Measurements from ENCODE around the gene CHN2. TPM values are rescaled to one million over a fixed set of nuclear protein-coding genes. Genes with fewer than 3 reads are reported as not detected.

Gene CHN2
- total RNA-seq, 1 experiment from 2014 or later, result 18.8 TPM

DNA sequence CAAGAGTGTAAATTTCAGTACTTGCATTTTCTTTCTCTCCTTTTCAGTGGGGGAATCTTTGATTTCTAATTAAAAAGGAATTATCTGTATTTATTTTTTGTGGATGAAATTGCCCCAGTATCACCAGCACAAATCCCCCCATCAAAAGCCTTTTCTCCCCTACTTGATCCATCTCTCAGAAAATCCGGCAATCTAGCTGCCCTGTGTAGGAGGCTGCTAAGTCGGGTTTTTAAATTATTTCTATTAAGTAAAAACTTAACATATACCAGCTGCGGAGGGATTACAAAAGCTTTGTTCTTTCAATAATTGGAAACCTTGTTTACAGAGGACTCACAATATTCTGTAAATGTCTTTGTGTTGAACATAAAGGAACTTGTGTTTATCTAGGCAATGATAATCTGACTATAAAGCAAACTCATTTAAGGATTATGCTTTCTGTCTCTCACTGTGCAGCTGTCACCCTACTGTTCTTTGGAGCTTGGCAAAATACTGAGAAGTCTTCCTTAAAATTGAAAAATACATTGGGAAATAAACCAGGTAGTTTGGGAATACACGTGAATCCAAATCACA, 191.7 kb downstream of the CHN2 start:
- ChIA-PET POLR2A (no interaction called here), CTCF (no interaction called here)
- H3K27ac Mint-ChIP-seq (ENCODE audit: unreplicated experiment), result no peak overlapping the region
- TF ChIP-seq, protein P1, sequence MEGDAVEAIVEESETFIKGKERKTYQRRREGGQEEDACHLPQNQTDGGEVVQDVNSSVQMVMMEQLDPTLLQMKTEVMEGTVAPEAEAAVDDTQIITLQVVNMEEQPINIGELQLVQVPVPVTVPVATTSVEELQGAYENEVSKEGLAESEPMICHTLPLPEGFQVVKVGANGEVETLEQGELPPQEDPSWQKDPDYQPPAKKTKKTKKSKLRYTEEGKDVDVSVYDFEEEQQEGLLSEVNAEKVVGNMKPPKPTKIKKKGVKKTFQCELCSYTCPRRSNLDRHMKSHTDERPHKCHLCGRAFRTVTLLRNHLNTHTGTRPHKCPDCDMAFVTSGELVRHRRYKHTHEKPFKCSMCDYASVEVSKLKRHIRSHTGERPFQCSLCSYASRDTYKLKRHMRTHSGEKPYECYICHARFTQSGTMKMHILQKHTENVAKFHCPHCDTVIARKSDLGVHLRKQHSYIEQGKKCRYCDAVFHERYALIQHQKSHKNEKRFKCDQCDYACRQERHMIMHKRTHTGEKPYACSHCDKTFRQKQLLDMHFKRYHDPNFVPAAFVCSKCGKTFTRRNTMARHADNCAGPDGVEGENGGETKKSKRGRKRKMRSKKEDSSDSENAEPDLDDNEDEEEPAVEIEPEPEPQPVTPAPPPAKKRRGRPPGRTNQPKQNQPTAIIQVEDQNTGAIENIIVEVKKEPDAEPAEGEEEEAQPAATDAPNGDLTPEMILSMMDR (IDR thresholded peaks at IDR 0.05; ENCODE audit: insufficient read depth in 1 of 2, low read depth in 1 of 2, low read length in 1 of 2, severe bottlenecking in 1 of 2, unreplicated experiment in 1 of 2), result no peak
- Histone ChIP-seq H3K9me3 (no peaks in the 10 kb centered on the region), H3K4me3 (ENCODE audit: low read depth, low read length) (no peak overlapping the region), H3K27me3 (replicated peaks; ENCODE audit: control insufficient read depth, insufficient read depth, low read length) (no peaks in the 10 kb centered on the region), H3K36me3 (ENCODE audit: control insufficient read depth, insufficient read depth, low read length) (no peaks in the 10 kb centered on the region), H3K4me1 (no peaks in the 10 kb centered on the region; the same call in 1 of the 2 replicates)
- intact Hi-C loops (cut with micrococcal nuclease; ENCODE audit: unreplicated experiment), result no loop called here
- BruUV-seq (replicated peaks), result no TSS peak
- no peaks in the 10 kb centered on the region for H3K27me3 Mint-ChIP-seq (ENCODE audit: insufficient read depth, unreplicated experiment)
- H3K36me3 Mint-ChIP-seq (ENCODE audit: insufficient read depth, unreplicated experiment), result peaks cover 5% of the 10 kb centered on the region
- no peaks in the 10 kb centered on the region for H3K9me3 Mint-ChIP-seq (ENCODE audit: unreplicated experiment)
- H3K4me3 Mint-ChIP-seq (ENCODE audit: unreplicated experiment), result no peak overlapping the region
- no peak for DNase-seq
- H3K4me1 Mint-ChIP-seq (ENCODE audit: low read depth, unreplicated experiment), result peaks cover 7% of the 10 kb centered on the region

DNA sequence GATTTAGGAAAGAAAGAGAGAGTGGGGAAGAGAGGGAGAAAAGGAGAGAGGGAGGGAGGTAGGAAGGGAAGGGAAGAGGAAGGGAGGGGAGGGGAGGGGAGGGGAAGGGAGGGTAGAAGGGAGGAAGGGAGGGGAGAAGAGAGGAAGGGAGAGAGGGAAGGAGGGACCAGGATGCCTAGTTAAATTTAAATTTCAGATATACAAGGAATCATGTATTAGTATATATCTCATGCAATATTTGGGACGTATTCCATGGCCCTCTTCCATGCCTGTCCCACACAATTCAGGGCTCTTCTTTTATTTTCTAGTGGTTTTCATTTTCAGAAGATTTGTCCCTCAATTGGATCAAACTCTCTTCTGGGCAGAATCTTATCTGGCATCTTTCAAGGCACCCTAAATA, 196.7 kb downstream of the CHN2 start:
- Mint-ChIP-seq H3K36me3 (ENCODE audit: insufficient read depth, unreplicated experiment) (no peaks in the 10 kb centered on the region), H3K9me3 (ENCODE audit: unreplicated experiment) (no peaks in the 10 kb centered on the region), H3K27ac (ENCODE audit: unreplicated experiment) (no peak overlapping the region), H3K4me3 (ENCODE audit: unreplicated experiment) (no peak overlapping the region), H3K4me1 (ENCODE audit: low read depth, unreplicated experiment) (peaks cover 5% of the 10 kb centered on the region), H3K27me3 (ENCODE audit: insufficient read depth, unreplicated experiment) (no peaks in the 10 kb centered on the region)
- Histone ChIP-seq H3K27me3 (replicated peaks; ENCODE audit: control insufficient read depth, insufficient read depth, low read length) (no peaks in the 10 kb centered on the region), H3K4me3 (ENCODE audit: low read depth, low read length) (no peak overlapping the region), H3K9me3 (no peaks in the 10 kb centered on the region; the same call in 1 of the 2 replicates), H3K4me1 (no peaks in the 10 kb centered on the region; the same call in 1 of the 2 replicates), H3K36me3 (ENCODE audit: control insufficient read depth, insufficient read depth, low read length) (no peaks in the 10 kb centered on the region)
- intact Hi-C loops (cut with micrococcal nuclease; ENCODE audit: unreplicated experiment), result no loop called here
- no peak for DNase-seq
- CTCF ChIA-PET, result no interaction called here
- POLR2A ChIA-PET, result no interaction called here
- TF ChIP-seq, protein P1 (IDR thresholded peaks at IDR 0.05; ENCODE audit: insufficient read depth in 1 of 2, low read depth in 1 of 2, low read length in 1 of 2, severe bottlenecking in 1 of 2, unreplicated experiment in 1 of 2), result no peak
- no TSS peak for BruUV-seq (replicated peaks)

DNA sequence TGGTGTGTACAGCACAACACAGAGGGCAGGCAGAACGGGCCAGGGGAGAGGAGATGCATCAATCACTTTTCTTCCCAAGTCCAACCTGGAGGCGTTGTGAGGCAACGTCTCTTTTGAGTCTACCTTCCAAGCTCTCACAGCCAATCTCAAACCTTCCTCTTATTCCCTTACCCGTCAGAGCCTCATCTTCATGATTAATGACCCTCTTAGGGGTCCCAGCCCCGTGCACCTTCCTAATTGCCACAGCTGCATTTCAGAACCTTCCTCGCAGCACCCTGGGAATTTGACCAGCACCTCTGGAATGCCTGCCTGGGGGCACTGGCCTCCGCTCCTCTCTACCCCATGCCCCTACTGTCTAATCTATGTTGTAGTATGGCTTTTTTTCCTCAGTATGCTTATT, 199.7 kb downstream of the CHN2 start:
- Mint-ChIP-seq H3K36me3 (ENCODE audit: insufficient read depth, unreplicated experiment) (no peaks in the 10 kb centered on the region), H3K4me1 (ENCODE audit: low read depth, unreplicated experiment) (peaks cover 5% of the 10 kb centered on the region), H3K9me3 (ENCODE audit: unreplicated experiment) (no peaks in the 10 kb centered on the region), H3K4me3 (ENCODE audit: unreplicated experiment) (no peak overlapping the region), H3K27ac (ENCODE audit: unreplicated experiment) (no peak overlapping the region), H3K27me3 (ENCODE audit: insufficient read depth, unreplicated experiment) (no peaks in the 10 kb centered on the region)
- CTCF ChIA-PET, result no interaction called here
- POLR2A ChIA-PET, result no interaction called here
- H3K4me1 ChIP-seq, result no peaks in the 10 kb centered on the region
- BruUV-seq (replicated peaks), result no TSS peak
- DNase-seq, result no peak
- H3K4me3 ChIP-seq (ENCODE audit: low read depth, low read length), result no peak overlapping the region
- TF ChIP-seq, protein P1 (IDR thresholded peaks at IDR 0.05; ENCODE audit: insufficient read depth in 1 of 2, low read depth in 1 of 2, low read length in 1 of 2, severe bottlenecking in 1 of 2, unreplicated experiment in 1 of 2), result no peak
- H3K36me3 ChIP-seq (ENCODE audit: control insufficient read depth, insufficient read depth, low read length), result no peaks in the 10 kb centered on the region; the same call in 1 of the 2 replicates
- H3K27me3 ChIP-seq (replicated peaks; ENCODE audit: control insufficient read depth, insufficient read depth, low read length), result no peaks in the 10 kb centered on the region
- no peaks in the 10 kb centered on the region; the same call in 1 of the 2 replicates for H3K9me3 ChIP-seq
- intact Hi-C loops (cut with micrococcal nuclease; ENCODE audit: unreplicated experiment), result no loop called here

All from Caco-2 (cell line).